GM19324 (cell line): ENCODE data around the gene GULP1.
"Not testable (repeated sequence)": the region's sequence is repeated elsewhere in the genome, so short reads cannot be mapped to it uniquely, and the experiment has no call there.

Experiments
- ATAC-seq: cut with Tn5 transposase; IDR thresholded peaks from one replicate; pipeline ENCODE4 v1.9.1; 2021; ENCODE audit warnings: mild to moderate bottlenecking, moderate library complexity; ENCODE audit not compliant: unreplicated experiment, low FRiP score

Gene GULP1

DNA sequence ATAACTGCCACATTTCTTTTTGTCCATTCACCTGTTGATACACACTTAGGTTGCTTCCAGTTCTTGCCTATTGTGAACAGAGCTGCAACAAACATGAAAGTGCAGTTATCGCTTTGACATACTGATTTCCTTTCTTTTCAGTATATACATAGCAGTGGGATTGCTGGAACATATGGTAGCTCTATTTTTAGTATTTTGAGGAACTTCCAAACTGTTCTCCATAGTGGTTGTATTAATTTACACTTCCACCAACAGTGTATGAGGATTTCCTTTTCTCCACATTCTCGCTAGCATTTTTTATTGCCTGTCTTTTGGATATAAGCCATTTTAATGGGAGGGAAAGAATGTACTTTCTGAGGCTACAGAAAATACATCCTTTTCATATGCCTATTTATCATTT lies 167.4 kb downstream of the GULP1 start:
- no peak for ATAC-seq

DNA sequence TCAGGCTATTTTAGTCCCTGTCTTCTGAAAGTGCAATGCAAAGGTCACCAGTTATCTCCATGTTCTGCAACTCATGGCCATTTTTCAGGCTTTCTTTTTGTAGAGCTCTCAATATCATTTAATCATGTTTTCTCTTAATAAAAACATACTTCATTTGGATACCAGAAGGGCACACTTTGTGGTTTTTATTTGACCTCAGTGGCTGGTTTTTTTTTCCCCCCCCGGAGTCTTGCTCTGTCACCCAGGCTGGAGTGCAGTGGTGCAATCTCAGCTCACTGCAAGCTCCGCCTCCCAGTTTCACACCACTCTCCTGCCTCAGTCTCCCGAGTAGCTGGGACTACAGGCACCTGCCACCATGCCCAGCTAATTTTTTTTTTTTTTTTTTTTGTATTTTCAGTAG lies 174.4 kb downstream of the GULP1 start:
- not testable (repeated sequence) for ATAC-seq

DNA sequence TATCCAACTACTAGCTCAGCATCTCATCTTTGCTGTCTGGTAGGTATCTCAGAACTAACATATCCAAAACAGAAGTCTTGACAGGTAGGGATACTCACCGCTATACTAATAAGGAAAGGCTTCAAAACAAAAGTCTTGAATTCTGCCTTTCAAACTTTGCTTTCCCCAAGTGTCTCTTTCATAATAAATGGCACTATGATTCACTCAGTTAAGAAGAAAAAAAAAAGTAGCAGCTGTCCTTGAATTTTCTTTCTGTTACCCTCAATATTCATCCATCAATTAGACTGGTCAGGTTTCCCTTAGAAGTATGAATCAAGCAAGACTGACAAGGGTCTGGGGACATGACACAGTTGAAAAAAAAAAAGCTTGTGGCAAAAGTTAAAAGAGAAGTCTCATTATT lies 175.1 kb downstream of the GULP1 start:
- ATAC-seq, result no peak

DNA sequence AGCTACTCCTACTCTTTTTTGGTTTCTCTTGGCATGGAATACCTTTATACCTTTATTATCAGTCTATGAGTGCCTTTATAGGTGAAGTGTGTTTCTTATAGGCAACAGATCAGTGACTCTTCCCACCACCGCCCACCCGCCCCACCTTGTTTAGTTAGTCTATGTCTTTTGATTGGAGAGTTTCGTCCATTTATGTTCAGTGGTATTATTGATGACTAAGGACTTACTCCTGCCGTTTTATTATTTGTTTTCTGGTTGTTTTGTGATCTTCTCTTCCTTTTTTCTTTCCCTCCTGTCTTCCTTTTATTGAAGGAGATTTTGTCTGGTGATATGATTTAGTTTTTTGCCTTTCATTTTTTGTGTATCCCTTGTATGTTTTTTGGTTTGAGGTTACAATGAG lies 179.5 kb downstream of the GULP1 start:
- ATAC-seq, result no peak

DNA sequence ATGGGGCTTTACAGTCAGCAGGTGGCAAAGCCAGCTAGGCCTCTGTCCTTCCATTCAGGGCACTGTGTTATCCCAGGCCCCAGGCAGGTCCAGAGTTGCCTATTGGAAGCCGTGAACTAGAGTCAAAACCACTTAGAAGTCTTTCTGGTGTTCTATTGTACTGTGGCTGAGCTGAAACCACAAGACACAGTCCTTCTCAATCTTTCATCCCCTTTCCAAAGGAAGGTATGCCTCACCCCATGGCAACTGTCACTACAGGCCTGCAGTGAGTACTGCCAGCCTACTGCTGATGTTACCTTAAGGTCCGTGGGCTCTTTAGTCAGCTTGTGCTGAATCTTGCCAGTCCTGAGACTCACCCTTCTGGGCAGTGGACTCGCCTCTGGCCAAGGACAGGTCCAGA lies 181.6 kb downstream of the GULP1 start:
- no peak for ATAC-seq

DNA sequence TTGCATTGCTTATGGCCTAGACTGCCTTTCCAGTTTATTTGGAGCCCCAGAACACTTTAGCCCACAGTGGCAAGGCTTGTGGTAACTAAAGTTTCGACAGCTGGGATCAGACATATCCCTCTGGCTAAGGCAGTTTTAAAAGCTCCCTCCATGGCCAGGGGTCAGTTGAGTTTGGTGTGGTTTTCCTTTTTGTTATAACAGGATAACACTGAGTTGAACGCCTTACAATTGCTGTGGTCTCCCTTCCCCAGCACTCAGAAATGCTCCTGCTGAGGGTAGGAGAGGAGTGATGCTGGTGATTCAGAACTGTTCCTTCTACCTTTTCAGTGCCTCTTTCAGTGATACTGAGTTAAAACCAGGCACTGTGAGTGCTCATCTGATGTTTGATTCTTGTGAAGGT lies 182.6 kb downstream of the GULP1 start:
- ATAC-seq, result no peak

DNA sequence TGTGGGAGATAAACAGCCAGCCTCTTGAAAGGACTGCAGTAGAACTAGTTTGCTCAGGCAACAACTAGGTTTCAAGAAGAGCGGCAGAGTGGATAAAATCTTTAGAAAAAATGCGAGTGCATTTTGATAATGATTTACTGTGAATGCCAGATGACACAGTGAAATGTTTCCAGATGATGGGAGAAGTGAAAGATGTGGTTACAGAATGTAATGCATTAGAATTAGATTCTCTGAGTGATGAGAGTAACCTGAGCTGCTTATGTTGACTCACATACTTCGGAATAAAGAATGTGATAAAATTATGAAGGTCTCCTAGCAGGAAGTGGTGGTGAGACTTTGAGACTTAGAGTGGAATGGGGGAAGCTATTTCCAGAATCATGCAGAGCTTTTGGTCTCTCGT lies 184.3 kb downstream of the GULP1 start:
- peak; percentile 50 for ATAC-seq

DNA sequence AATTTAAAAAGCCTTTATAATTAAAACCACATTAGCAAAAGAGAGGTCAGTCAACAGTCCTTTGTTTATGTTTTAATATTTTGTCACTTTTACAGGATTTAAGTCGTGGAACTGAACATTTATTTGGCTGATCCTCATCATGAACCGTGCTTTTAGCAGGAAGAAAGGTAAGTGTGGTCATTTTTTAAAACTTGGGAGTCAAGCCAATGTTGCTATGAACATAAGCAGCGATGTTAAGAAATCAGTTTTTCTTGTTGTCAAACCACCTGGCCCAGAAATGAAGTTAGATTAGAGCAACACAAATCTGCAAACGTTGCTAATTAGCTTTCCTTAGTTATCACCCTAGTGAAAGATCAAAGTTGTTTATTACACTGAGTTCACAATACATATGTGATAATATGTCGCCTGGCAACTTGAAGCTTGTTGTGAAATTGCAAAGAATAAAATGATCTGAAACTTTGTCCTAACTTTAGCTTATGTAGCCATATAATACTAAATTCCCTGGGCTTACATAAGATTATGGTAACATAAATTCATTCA lies 186.0 kb downstream of the GULP1 start:
- no peak for ATAC-seq

DNA sequence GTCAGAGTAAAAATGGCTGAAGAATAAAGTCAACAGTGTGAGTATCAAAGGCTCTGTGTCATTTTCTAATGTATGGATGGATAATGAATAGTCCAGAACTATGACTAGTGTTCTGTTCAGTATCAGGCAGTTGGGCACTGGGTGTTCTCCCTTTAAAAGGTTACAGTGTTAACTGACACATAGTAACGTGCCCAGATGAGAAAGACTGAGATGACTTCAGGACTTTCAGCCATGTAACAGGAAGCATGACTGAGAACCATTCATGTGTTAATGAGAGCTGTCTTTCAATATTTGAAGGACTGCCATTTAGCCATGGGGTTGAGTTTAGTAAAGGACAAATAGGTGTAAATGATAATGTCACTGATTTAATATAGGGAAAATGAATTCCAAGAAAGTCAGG lies 187.1 kb downstream of the GULP1 start:
- peak; percentile 87 for ATAC-seq

DNA sequence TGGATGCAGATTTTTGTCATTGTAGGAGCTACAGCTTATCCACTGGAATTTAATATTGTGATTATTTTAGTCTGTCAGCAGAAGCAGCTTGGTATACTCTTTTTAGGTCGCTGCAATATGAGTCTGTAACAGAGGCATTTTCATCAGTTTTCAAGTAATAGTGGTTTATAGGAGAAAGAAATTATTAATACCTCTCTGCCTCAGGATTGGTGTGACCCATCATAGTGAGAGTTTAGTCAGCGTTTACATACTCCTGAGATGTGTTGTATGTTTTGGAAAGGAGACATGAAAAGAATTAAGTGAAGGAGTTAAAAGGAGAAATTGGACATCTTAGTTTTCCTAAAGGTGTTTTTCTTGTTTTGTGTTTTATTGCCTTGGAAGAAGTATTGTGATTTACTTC lies 189.8 kb downstream of the GULP1 start:
- no peak for ATAC-seq

DNA sequence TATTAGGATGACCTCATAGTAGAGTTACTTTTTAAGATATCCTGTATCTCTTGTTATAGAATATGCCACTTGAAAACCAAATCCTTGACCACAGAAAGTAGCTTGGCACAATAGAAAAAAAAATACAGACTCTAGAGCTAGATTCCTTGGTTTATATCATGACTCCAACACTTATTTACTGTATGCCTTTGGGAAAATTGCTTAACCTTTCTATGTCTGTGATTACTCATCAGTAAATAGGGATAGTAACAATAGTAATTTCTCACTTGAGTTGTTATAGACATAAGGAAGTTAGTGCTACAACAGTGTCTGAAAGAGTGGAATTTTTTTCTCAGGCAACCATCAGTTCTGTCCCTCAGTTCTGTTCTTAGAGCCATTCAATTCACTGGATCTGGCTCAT lies 193.8 kb downstream of the GULP1 start:
- ATAC-seq, result no peak

DNA sequence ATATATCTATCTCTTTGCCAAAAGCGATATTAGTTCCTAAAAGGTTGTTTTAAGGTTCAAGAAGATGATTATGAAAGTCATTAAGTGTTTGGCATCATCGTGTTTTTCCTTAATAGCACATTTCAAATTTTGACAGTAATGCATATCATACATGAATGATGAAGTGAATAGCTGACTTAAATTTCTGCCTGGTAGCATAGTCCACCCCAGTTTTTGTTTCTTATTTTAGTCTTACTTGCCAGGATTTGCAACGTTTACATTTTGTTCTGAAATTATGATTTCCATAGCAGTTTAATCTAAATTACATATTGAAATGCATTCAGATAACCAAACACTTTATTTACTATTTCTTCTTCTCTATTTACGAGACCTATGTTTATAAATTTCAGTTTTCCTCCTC lies 201.1 kb downstream of the GULP1 start:
- ATAC-seq, result no peak

DNA sequence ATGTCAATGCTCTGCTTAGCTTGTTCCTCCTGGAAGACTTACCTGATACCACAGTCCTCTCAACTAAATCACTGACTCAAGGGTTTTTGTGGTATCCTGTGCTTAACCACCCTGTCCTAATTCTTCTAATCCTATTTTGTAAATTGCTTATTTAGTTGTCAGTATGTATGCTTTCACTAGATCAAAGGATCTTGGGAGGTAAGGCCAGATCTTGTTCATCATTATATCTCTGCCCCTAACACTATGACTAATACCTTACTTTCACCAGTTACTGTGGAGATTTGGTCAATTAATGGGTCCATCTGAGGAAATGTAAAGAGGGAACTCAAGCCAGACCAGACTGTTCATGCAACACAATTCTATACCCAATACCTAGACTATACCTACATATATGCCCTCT lies 203.2 kb downstream of the GULP1 start:
- no peak for ATAC-seq

DNA sequence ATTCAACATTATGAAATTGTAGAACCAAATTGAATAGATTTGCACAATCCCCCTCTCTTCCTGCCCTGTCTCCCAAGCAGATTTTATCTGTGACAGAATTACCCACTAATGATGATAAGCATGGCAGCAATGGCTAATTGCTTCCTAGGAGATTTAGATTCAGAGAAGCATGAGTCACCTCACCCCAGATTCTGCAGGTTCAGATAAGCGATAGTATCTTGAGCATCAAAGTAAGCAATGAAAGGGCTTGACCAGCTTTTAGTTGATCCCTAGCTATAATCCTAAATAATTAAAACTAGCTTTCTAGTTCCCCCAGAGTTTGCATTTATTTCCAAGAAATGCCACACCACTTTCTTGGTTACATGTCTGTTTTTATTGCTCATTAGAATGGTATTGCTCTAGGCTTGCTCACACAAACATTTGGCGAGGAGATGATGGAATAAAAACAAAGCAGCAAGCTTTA lies 204.3 kb downstream of the GULP1 start:
- no peak for ATAC-seq

DNA sequence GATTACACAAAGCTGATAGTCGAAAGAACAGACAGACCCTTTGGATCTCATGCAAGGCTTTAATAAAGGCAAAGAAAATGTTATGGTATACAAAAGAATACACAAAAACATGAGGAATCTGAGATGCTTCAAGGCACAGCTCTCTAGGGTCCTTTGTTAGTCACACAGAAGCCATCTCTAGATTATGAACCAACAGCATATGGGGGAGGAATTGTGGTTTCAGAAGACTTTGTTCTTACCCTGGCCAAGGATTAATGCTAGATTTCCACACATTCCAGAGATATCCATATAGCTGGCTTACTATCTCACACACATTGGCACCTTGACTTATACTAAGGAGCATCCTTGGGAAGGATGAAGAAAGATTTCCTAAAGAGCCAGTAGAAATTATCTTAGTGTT lies 206.1 kb downstream of the GULP1 start:
- ATAC-seq, result no peak

DNA sequence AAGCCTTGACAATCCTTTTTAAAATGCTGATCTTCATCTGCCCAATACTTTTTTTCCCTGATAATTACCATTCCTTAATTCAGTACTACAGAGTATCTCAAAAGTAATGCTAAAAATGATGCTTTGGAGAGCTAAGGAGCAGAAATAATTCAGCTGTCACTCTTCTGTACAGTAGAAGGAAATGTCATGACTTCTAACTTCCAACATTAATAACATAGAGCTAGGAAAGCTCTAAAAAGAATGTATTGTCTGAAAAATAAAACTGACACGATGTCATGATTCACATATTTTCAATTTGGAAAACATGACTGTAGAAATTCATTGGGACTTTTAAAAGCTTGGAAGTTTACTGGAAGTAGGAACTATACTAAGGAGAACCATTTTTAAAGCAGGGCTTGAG lies 212.3 kb downstream of the GULP1 start:
- no peak for ATAC-seq

DNA sequence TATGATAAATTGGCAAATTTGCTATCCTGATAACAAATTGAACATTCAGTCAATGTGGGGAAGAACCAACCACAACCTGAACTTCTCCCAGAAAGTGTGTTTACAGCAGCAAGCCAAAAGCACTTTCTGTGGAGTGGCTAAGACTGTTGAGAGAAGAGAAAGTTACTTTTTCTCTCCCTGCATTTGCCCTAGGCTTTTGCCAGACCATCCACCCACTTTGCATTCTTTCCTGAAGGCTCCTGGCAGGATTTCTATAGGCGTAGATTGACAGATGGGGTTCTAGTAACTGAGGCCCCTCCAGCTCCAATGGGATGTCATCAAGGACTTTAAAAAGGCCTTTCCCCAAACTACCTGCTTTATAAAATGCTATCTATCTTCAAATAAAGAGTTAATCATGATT lies 215.2 kb downstream of the GULP1 start:
- no peak for ATAC-seq

DNA sequence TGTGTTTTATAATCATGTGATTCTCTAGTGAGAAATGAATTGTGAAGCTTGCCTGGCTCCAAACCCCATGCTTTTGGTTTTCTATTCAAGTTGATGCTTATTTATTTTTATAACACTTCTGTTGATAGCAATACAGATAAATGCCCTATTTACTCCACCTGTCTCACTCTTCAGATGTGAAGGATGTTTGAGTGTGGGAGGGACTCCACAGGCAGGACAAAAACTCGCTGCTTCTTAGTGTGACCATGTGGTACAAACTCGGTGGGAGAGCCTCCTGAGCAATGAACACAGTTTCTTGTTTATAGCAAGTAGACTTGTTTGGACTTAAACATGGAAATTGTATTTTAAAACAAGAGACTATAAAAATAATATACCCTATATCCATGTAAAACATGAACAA lies 219.7 kb downstream of the GULP1 start:
- ATAC-seq, result no peak

DNA sequence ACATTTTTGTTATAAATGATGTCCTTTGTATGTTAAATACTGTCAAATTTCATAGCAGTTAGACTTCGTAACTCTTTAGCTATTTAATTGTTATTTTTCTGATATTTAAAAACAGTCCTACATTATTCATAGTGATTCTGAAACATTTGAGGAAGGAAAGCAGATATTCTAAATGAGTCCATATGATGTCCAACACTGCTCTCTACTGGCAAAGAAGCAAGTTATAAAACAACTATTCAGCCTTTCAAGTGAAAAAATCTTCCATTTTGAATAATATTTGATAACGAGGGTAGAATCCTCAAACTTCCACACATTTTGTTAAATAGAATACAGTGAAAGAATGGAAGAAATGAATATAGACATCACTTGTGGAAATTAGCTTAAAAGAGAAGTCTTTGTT lies 220.8 kb downstream of the GULP1 start:
- ATAC-seq, result no peak

DNA sequence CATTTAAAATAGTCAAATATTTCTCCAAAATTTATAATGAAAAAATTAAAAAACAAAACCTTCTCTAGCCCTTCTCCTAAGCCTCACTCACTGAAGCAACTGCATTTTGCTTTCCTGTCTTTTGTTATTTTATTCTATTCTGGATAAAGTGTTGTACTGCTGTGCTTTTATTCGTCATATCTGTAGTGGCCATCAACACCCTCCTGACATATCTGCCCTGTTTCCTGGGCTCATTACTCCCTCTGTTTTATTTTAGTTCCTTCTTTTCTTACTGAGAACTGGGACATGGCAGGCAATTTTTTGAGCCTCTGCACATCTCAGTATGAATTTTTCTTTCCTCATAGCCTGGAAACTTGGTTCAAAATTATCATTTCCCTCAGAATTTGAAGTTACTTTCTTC lies 224.2 kb downstream of the GULP1 start:
- ATAC-seq, result no peak

DNA sequence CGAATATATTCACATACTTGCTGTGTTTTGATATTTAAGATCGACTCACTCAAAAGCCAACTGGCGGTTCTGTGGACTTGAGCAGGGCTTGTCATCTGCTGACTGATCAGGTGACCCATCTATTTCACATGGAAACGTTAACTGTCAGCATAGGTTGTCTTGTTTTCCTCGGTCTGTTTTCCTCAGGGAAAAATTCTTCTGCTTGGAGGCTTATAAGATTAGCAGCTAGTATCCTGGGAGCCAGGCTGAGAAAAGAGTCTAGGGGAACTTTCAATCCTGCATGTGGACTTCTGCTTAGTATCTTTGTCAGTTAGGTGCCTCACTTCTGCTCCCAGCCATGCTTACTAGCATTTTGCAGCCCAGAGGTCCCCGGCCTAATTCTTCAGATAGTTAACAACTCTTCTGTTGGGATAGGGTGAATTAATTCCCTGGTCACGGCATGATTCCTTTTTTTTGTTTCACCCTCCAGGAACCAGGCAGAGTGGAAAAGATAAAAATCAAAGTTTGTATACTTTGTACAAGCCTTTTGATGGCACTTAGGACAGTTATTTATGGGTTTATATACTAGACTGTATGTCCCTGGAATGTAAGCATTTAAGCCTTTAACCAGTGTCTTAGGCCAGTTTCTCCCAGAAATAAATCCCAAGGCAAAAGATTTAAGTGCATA lies 226.0 kb downstream of the GULP1 start:
- ATAC-seq, result no peak

DNA sequence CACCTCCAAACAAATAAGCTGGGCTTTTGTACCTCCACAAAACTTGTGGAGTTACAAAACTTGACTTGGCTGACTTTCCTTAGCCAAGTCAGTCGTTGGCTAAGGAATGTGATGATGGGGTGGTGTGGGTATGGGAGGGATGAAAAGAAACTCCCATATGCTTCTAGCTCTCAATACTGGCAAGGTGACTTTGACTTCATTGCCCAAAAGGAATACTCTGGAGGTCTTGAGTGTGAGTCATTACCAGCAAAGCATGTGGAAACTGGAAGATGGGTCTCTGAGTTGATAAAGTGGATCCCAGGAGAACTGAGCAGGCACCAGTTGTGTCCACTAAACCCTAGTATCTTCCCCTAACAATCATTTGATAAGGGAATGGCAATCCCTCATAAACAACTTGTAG lies 226.7 kb downstream of the GULP1 start:
- ATAC-seq, result no peak

DNA sequence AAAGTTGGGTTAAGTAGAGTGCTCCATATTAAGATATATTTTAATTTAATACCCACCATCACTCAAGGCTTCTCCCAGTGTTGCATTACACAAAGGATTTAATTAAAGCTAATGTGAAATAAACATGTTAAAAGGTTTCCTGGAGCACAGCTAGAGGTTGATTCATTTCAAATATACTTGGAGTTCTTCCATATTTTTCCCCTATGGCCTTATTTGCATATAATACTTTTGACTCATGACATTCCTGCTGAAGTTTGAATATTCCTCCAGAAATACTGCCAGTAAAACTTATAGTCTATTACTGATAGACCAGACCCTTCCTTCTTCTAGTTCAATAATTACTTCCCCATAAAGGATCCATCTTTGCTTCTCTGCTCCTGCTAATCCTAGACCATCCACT lies 227.5 kb downstream of the GULP1 start:
- ATAC-seq, result no peak
